Measurements from ENCODE around the gene GAL.

Gene GAL

DNA sequence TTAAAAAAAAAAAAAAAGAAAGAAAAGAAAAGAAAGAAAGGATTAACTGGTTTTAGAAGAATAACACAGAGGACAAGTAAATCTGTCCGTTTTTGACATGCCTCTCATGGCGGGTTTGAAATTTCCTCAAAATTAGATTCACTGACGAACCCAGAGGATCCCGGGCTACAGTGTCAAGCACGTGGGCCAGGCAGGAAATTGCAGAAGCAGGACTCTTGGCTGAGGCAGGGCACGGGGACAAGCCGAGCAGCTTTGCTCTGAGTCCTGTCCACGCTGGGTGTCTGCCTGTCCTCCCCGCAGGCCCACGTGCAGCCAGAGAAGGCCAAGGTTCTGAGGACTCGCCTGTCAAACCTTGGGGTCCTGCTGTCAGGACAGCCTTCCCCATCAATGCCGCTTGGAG lies 24.7 kb downstream of the GAL start:
- no peak for DNase-seq (ENCODE audit: low read depth)

DNA sequence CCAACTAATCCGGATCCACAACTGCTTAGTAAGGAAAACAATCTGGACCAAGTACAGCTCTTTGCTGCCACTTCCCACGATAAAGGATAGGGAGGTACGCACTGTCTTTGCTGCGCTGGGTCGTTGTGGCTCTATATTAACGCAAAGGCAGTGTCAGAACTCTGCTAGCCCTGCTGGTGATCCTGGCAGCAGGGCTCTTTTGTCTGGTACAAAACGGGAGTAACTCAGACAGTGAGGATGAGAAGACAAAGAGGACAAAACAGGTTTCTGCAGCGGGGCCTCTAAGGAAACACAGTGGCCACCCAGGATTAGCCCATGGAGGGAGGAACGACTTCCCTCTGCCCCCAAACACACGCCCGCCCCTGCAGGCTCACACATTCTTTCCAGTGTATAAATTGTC lies 26.1 kb downstream of the GAL start:
- no peak for DNase-seq (ENCODE audit: low read depth)

DNA sequence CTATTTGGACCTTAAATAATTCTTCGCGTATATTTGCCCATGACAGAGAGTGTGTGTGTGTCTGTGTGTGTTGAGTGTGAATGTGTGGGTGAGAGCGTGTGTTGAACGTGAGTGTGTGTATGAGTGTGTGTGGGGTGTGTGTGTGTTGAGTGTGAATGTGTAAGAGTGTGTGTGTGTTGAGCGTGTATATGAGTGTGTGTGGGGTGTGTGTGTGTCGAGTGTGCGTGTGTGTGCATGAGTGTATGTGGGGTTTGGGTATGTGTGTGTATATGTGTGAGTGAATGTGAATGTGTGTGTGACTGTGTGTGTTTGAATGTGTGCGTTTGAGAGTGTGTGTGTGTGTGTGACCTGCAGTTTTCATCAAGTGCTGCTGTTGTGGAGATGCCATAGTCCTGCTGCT lies 26.8 kb downstream of the GAL start:
- no peak for DNase-seq (ENCODE audit: low read depth)

DNA sequence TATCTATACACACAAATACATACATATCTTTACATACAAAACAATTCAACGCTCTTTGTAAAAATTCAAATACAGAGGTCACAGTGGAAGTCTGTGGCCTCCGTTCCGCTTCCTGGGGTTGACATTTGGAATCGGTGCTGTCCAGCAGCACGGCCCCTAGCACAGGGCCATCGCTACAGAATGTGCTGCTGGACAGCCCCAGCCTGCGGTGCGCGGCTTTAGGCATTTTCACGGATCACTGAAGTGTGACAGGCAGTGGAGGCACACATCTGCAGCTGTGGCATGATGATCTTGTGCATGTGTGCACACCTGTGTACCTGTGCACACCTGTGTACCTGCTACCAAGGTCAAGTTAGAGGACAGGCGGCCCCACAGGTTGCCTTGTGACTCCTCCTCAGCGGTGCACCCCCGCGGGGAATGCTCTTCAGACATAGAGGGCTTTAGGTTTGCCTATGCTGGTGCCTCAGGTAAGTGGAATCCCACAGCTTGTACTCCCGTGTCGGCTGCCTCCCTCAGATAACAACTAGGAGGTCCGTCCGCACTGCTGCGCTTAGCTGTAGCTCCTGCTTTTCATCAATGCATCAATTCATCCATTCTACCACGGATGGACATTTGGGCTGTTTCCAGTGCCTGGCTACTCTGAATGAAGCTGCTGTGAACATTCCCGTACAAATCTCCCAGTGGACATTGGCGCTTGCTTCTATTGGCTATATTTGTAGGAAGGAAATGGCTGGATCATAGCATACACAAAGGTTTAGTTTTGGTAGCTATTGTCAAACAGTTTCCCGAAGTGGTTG lies 29.9 kb downstream of the GAL start:
- no peak for DNase-seq (ENCODE audit: low read depth)

DNA sequence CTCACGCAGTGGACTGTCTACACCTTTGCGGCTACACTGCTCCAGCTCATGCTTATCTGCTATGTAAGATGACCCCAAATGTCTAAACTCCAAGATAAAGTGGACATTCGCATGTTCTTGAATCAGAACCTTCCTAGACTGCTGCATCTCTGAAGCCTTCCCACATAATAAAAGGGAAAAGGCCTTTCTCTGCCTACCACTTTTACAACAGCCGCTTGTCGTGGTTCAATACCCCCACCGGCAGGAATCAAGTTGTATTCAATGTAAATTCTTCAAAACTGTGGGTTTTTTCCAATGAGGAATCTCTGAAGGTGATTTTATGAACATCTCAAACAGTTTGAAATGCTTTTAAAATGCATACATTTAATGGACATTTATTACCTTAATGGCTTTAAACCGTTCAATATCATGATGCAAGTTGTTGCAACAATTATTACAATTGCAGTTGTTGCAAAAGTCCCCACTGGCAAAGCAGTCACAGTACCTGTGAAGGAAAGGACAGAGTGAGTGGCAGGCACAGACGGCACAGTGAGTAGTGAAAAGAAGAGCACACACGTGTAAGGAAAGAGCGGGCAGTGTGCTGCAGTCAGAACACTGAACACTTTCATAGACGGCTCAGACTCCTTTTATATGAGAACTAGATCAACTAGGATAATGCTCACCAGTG lies 31.2 kb downstream of the GAL start:
- no peak for DNase-seq (ENCODE audit: low read depth)

DNA sequence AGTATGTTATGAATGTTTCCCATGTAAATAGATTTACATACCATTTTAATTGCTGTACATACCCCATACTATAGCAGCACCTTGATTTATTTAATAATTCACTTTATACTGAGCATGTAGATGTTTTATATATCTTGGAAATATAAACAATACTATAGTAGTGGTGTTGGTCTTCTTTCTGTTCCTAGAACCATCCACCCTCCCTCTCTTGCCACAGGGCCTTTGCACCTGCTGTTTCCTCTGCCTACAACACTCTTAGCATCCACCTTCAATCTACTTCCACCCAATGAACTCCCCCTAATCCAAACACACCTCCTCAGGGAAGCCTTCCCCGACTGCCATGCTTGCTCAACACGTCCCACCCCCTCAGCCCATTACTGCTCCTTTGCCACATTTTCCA lies 36.7 kb downstream of the GAL start:
- no peak for DNase-seq (ENCODE audit: low read depth)

DNA sequence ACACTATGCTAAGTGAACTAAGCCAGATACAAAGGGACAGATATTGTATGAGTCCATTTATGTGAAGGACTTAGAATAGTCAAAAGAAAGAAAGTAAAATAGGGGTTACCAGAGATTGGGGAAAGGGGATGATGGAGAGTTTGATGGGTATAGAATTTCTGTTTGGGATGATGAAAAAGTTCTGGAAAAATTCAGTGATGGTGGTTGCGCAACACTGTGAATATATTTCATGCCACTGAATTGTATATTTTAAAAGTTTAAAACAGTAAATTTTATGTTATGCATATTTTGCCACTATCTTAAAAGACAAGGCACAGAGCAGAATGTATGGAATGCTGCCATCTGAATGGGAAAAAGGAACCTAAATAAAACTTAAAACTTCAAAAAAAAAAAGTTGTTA lies 37.8 kb downstream of the GAL start:
- DNase-seq (ENCODE audit: low read depth): no peak

DNA sequence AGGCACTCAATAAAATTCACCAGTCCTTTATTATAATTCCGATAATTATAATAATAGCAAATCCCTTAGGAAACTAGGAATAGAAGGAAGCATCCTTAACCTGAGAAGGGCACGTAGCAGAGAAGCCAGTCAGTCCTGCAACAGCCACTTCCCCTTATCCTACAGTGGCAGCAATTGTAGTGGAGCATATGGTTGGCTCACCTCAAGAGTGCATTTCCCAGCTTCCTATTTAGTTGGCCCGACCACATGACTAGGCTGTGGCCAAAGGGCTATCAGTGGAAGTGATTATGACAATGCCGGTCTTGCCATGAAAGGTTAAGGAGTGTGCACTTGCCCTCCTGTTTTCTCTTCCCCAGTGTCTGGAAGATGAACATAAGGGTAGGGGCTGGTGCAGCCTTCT lies 39.9 kb downstream of the GAL start:
- DNase-seq (ENCODE audit: low read depth): no peak

DNA sequence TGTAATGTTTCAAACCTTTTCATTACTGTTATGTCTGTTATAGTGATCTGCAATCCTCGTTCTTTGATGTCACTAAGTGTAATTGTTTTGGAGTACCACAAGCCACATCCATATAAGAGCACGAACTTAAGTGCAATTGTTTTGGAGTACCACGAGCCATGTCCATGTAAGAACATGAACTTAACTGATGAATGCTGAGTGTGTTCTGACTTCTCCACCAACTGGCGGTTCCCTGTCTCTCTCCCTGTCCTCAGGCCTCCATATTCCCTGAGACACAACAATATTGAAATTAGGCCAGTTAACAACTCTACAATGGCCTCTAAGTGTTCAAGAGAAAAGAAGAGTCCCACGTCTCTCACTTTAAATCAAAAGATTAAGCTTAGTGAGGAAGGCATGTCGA lies 43.4 kb downstream of the GAL start:
- no peak for DNase-seq (ENCODE audit: low read depth)

DNA sequence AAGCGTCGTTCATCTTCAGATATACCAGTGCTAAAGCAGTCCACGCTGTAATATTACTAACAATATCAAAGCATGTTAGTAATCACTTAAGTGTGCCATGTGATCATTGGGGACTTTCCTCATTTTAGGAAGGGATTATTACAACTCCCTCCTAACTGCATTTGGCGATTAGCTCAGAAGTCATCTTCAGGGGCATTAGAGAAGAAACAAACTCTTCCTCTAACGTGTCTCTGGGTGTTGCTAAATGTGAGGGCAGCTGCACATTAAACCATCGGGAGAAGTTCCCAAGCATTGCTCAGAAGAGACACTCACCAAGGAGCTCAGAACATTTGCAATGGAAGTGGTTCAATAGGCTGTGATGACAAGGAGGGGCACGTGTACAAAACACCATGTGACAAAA lies 49.8 kb downstream of the GAL start:
- no peak for DNase-seq (ENCODE audit: low read depth)

DNA sequence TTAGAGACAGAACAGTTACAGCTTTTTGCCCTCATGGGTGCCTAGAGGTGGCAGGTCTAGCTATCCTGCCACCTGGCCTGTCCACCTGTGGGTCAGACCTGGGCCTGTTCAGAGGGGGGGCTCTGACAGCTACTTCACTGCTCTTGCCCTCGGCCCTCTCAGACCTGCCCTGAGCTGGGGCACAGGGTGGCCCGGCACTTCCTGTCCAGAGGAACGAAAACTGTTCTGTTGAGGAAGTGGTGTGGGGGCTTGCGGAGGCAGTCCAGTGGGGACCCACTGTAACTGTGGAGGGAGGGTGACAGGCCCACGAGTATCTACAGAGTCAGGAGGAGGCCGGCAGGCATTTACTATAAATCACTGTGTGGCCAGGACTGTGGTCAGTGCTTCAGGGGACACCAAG lies 50.8 kb downstream of the GAL start:
- DNase-seq (ENCODE audit: low read depth): no peak

DNA sequence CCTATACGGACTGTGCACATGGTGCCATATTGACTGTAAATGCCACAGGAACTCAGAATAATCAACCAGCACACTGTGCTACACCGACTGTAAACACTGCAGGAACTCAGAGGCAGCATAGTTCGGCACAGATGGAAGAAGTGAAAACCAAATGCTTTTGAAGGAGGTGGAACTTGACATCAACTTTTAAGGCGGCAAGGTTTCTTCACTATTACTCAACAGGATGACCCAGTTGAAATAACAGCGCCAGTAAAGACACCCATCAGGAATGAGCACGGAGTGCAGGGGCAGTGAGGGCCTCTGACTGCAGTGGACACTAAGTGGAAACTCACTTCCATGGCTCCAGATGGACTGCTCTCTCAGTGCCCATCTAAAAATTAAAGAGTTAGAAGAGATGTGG lies 51.3 kb downstream of the GAL start:
- no peak for DNase-seq (ENCODE audit: low read depth)

Measured in amniotic epithelial cell (primary cell).